WTC11 (cell line): ENCODE data around the gene PARVB. TPM values are rescaled to one million over a fixed set of nuclear protein-coding genes. Genes with fewer than 3 reads are reported as not detected.

Source experiments
- ATAC-seq: fragments of 200-7000 bp; cut with Tn5 transposase; 2 replicates; pipeline ENCODE4 v1.10.0; 2021; ENCODE audit warnings: mild to moderate bottlenecking, moderate library complexity
- CTCF ChIA-PET: fragments of 300-600 bp; sonication (Branson Sonifier 250); formaldehyde crosslinking; loops from one replicate; lab custom pipeline; 2021; ENCODE audit warnings: antibody characterized with exemption; lab: Charles Lee
- POLR2A ChIA-PET: fragments of 350-600 bp; sonication (Branson Sonifier 250); formaldehyde crosslinking; loops from one replicate; lab custom pipeline; 2021; ENCODE audit warnings: antibody characterized with exemption; lab: Charles Lee
- DNase-seq: peaks from one replicate; pipeline ENCODE4 v3.0.0; 2021; ENCODE audit warnings: low spot score
- H3K27ac Mint-ChIP-seq: 2 replicates; pipeline ENCODE4 v1.8.0; 2021; ENCODE audit warnings: mixed read lengths
- H3K27me3 Mint-ChIP-seq: 2 replicates; pipeline ENCODE4 v1.8.0; 2021; ENCODE audit warnings: low read depth, mild to moderate bottlenecking, moderate library complexity, mixed read lengths
- H3K36me3 Mint-ChIP-seq: 2 replicates; pipeline ENCODE4 v1.8.0; 2021; ENCODE audit warnings: mixed read lengths
- H3K4me1 Mint-ChIP-seq: 2 replicates; pipeline ENCODE4 v1.8.0; 2022; ENCODE audit warnings: mixed read lengths
- H3K4me3 Mint-ChIP-seq: 2 replicates; pipeline ENCODE4 v1.8.0; 2021; ENCODE audit warnings: mild to moderate bottlenecking, moderate library complexity, mixed read lengths
- H3K9me3 Mint-ChIP-seq: 2 replicates; pipeline ENCODE4 v1.8.0; 2021; ENCODE audit warnings: mixed read lengths
- ATF2 ChIP-seq: sonication (generic); formaldehyde crosslinking; IDR thresholded peaks from 2 replicates; pipeline ENCODE4 v1.8.1; 2022; ENCODE audit warnings: low read depth, missing genetic modification reagents, borderline replicate concordance
- ELF4 ChIP-seq: sonication (generic); formaldehyde crosslinking; IDR thresholded peaks from 2 replicates; pipeline ENCODE4 v1.8.1; 2022; ENCODE audit warnings: low read depth, mild to moderate bottlenecking, moderate library complexity, missing genetic modification reagents
- FOXK1 ChIP-seq: sonication (generic); formaldehyde crosslinking; IDR thresholded peaks from 2 replicates; pipeline ENCODE4 v1.8.0; 2022; ENCODE audit warnings: mild to moderate bottlenecking, moderate library complexity, missing genetic modification reagents
- FOXP4 ChIP-seq: sonication (generic); formaldehyde crosslinking; IDR thresholded peaks from 2 replicates; pipeline ENCODE4 v1.8.0; 2022; ENCODE audit warnings: mild to moderate bottlenecking, missing genetic modification reagents
- GRHL2 ChIP-seq: fragments of 250-450 bp; sonication (Bioruptor Pico); IDR thresholded peaks from 2 replicates; pipeline ENCODE4 v1.8.0; 2022; ENCODE audit warnings: mild to moderate bottlenecking, moderate library complexity; ENCODE audit not compliant: insufficient replicate concordance, severe bottlenecking
- HMGA2 ChIP-seq: fragments of 250-450 bp; sonication (Bioruptor Pico); IDR thresholded peaks from 2 replicates; pipeline ENCODE4 v1.4.0; 2021; ENCODE audit warnings: mild to moderate bottlenecking, moderate library complexity
- JUN ChIP-seq: sonication (generic); formaldehyde crosslinking; IDR thresholded peaks from 2 replicates; pipeline ENCODE4 v1.8.0; 2023; ENCODE audit warnings: mild to moderate bottlenecking, missing genetic modification reagents
- MAX ChIP-seq: sonication (generic); formaldehyde crosslinking; IDR thresholded peaks from 2 replicates; pipeline ENCODE4 v1.8.0; 2022; ENCODE audit warnings: mild to moderate bottlenecking, missing genetic modification reagents
- MLX ChIP-seq: sonication (generic); formaldehyde crosslinking; IDR thresholded peaks from 2 replicates; pipeline ENCODE4 v1.8.1; 2023; ENCODE audit warnings: mild to moderate bottlenecking, missing genetic modification reagents, moderate library complexity
- MYBL2 ChIP-seq: sonication (generic); formaldehyde crosslinking; IDR thresholded peaks from 2 replicates; pipeline ENCODE4 v1.8.1; 2023; ENCODE audit warnings: mild to moderate bottlenecking, moderate library complexity, missing genetic modification reagents
- NFATC4 ChIP-seq: fragments of 250-450 bp; sonication (Bioruptor Pico); IDR thresholded peaks from 2 replicates; pipeline ENCODE4 v1.9.0; 2021; ENCODE audit warnings: mild to moderate bottlenecking
- NR1H2 ChIP-seq: sonication (generic); formaldehyde crosslinking; IDR thresholded peaks from 2 replicates; pipeline ENCODE4 v1.9.0; 2021; ENCODE audit warnings: mild to moderate bottlenecking, moderate library complexity, missing genetic modification reagents
- NR3C1 ChIP-seq: sonication (generic); formaldehyde crosslinking; conservative IDR thresholded peaks from 2 replicates; pipeline ENCODE4 v1.8.1; 2023; ENCODE audit warnings: low read depth, mild to moderate bottlenecking, missing genetic modification reagents
- RELA ChIP-seq: sonication (generic); formaldehyde crosslinking; IDR thresholded peaks from 2 replicates; pipeline ENCODE4 v1.8.1; 2022; ENCODE audit warnings: missing genetic modification reagents, mild to moderate bottlenecking, borderline replicate concordance
- RORB ChIP-seq: fragments of 250-450 bp; sonication (Bioruptor Pico); IDR thresholded peaks from 2 replicates; pipeline ENCODE4 v1.9.0; 2021; ENCODE audit warnings: mild to moderate bottlenecking
- SMAD3 ChIP-seq: sonication (generic); formaldehyde crosslinking; IDR thresholded peaks from 2 replicates; pipeline ENCODE4 v1.8.0; 2022; ENCODE audit warnings: missing genetic modification reagents, mild to moderate bottlenecking, borderline replicate concordance
- SMAD4 ChIP-seq: sonication (generic); formaldehyde crosslinking; IDR thresholded peaks from 2 replicates; pipeline ENCODE4 v1.8.0; 2022; ENCODE audit warnings: mild to moderate bottlenecking, missing genetic modification reagents
- TCF7 ChIP-seq: sonication (generic); formaldehyde crosslinking; IDR thresholded peaks from 2 replicates; pipeline ENCODE4 v1.8.0; 2022; ENCODE audit warnings: mild to moderate bottlenecking, low read depth, missing genetic modification reagents, moderate library complexity
- ZBTB21 ChIP-seq: sonication (generic); formaldehyde crosslinking; IDR thresholded peaks from 2 replicates; pipeline ENCODE4 v1.8.1; 2023; ENCODE audit warnings: mild to moderate bottlenecking, missing genetic modification reagents, borderline replicate concordance
- ZBTB43 ChIP-seq: sonication (generic); formaldehyde crosslinking; IDR thresholded peaks from 2 replicates; pipeline ENCODE4 v1.8.1; 2023; ENCODE audit warnings: mild to moderate bottlenecking, missing genetic modification reagents
- ZNF121 ChIP-seq: sonication (generic); formaldehyde crosslinking; IDR thresholded peaks from 2 replicates; pipeline ENCODE4 v1.8.0; 2023; ENCODE audit warnings: missing genetic modification reagents
- ZNF219 ChIP-seq: sonication (generic); formaldehyde crosslinking; IDR thresholded peaks from 2 replicates; pipeline ENCODE4 v1.8.0; 2023; ENCODE audit warnings: missing genetic modification reagents, mild to moderate bottlenecking, borderline replicate concordance
- ZNF263 ChIP-seq: sonication (generic); formaldehyde crosslinking; IDR thresholded peaks from 2 replicates; pipeline ENCODE4 v1.8.1; 2022; ENCODE audit warnings: low read depth, mild to moderate bottlenecking, moderate library complexity, missing genetic modification reagents
- ZNF396 ChIP-seq: fragments of 250-450 bp; sonication (Bioruptor Pico); IDR thresholded peaks from 2 replicates; pipeline ENCODE4 v1.8.0; 2021; ENCODE audit warnings: mild to moderate bottlenecking, moderate library complexity, borderline replicate concordance
- ZNF423 ChIP-seq: fragments of 250-450 bp; sonication (Bioruptor Pico); IDR thresholded peaks from 2 replicates; pipeline ENCODE4 v2.1.2; 2022; ENCODE audit warnings: mild to moderate bottlenecking, moderate library complexity
- total RNA-seq: library from RNA; stranded (reverse); gene quantifications from 3 replicates; pipeline ENCODE4 v1.2.3, GENCODE V29; 2021
- TF ChIP-seq, protein P1 (sequence below): sonication (generic); formaldehyde crosslinking; IDR thresholded peaks from 2 replicates; pipeline ENCODE4 v1.8.0; 2023; ENCODE audit warnings: missing genetic modification reagents, mild to moderate bottlenecking, borderline replicate concordance

The PARVB gene
- total RNA-seq, 1 experiment from 2014 or later: 3.3 TPM

GRCh38 chr22:44213489-44214043 lies 189.5 kb downstream of the PARVB start:
- ATAC-seq (no peak), DNase-seq (no peak)
- H3K4me1 Mint-ChIP-seq: no peaks in the 10 kb centered on the region
- TF ChIP-seq TCF7: no peak
- no peak for TF ChIP-seq RELA (CRISPR knock-in tag)
- TF ChIP-seq GRHL2 (CRISPR knock-in tag): no peak
- TF ChIP-seq ZNF219 (CRISPR knock-in tag): no peak
- no peak for TF ChIP-seq SMAD4
- no peak for TF ChIP-seq ZBTB43
- TF ChIP-seq SMAD3: no peak
- no peak for TF ChIP-seq ZNF121 (CRISPR knock-in tag)
- no peak for TF ChIP-seq ZBTB21 (CRISPR knock-in tag)
- TF ChIP-seq ATF2 (CRISPR knock-in tag): no peak
- TF ChIP-seq RORB (CRISPR knock-in tag): no peak
- no peak for TF ChIP-seq ZNF263
- TF ChIP-seq NR3C1 (CRISPR knock-in tag): no peak
- no peak for TF ChIP-seq ZNF423 (CRISPR knock-in tag)
- TF ChIP-seq NFATC4: no peak
- TF ChIP-seq NR1H2: no peak
- H3K36me3 Mint-ChIP-seq: 0 out of 2 replicates have a peak, but pooled peaks cover 3% of the 10 kb centered on the region
- no peak overlapping the region for H3K4me3 Mint-ChIP-seq
- POLR2A ChIA-PET: no interaction called here
- H3K27me3 Mint-ChIP-seq: peaks cover 2% of the 10 kb centered on the region; the same call in 1 of the 2 replicates
- CTCF ChIA-PET: no interaction called here
- H3K9me3 Mint-ChIP-seq: peaks cover 16% of the 10 kb centered on the region
- H3K27ac Mint-ChIP-seq: no peak overlapping the region

DNA sequence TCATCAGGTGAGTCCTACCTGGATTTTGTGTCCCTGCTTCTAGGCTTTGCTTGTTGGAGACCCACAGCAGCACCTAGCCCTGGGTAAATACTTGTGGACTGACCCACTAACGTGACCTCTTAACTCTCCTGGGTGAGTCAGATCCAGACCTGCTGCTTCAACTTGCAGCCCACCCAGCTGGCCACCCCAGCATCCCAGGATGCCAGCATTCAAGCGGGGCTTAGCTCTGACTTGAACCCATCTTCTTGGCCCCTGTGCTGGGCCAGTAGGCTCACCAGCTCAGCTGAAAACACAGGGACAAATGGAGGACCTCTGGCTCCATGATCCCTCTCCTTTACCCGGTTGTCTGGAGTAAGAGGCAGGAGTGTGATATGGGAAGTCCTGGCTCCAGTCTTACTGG lies 190.1 kb downstream of the PARVB start:
- POLR2A ChIA-PET: no interaction called here
- TF ChIP-seq JUN (CRISPR knock-in tag): no peak
- TF ChIP-seq ZNF219 (CRISPR knock-in tag): no peak
- TF ChIP-seq, protein P1, sequence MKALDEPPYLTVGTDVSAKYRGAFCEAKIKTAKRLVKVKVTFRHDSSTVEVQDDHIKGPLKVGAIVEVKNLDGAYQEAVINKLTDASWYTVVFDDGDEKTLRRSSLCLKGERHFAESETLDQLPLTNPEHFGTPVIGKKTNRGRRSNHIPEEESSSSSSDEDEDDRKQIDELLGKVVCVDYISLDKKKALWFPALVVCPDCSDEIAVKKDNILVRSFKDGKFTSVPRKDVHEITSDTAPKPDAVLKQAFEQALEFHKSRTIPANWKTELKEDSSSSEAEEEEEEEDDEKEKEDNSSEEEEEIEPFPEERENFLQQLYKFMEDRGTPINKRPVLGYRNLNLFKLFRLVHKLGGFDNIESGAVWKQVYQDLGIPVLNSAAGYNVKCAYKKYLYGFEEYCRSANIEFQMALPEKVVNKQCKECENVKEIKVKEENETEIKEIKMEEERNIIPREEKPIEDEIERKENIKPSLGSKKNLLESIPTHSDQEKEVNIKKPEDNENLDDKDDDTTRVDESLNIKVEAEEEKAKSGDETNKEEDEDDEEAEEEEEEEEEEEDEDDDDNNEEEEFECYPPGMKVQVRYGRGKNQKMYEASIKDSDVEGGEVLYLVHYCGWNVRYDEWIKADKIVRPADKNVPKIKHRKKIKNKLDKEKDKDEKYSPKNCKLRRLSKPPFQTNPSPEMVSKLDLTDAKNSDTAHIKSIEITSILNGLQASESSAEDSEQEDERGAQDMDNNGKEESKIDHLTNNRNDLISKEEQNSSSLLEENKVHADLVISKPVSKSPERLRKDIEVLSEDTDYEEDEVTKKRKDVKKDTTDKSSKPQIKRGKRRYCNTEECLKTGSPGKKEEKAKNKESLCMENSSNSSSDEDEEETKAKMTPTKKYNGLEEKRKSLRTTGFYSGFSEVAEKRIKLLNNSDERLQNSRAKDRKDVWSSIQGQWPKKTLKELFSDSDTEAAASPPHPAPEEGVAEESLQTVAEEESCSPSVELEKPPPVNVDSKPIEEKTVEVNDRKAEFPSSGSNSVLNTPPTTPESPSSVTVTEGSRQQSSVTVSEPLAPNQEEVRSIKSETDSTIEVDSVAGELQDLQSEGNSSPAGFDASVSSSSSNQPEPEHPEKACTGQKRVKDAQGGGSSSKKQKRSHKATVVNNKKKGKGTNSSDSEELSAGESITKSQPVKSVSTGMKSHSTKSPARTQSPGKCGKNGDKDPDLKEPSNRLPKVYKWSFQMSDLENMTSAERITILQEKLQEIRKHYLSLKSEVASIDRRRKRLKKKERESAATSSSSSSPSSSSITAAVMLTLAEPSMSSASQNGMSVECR (CRISPR knock-in tag): no peak
- no peak for TF ChIP-seq FOXK1 (CRISPR knock-in tag)
- no peak for TF ChIP-seq MLX (CRISPR knock-in tag)
- TF ChIP-seq MAX (CRISPR knock-in tag): no peak
- no peak for TF ChIP-seq ZNF396 (CRISPR knock-in tag)
- no peak for TF ChIP-seq HMGA2 (CRISPR knock-in tag)
- TF ChIP-seq FOXP4 (CRISPR knock-in tag): no peak
- TF ChIP-seq ELF4: no peak
- TF ChIP-seq MYBL2: no peak
- TF ChIP-seq, all 79 proteins: peak for 0
- CTCF ChIA-PET: no interaction called here
- Mint-ChIP-seq H3K9me3 (peaks cover 11% of the 10 kb centered on the region), H3K4me3 (no peak overlapping the region), H3K27ac (no peak overlapping the region), H3K4me1 (no peaks in the 10 kb centered on the region), H3K27me3 (peaks cover 2% of the 10 kb centered on the region; the same call in 1 of the 2 replicates), H3K36me3 (0 out of 2 replicates have a peak, but pooled peaks cover 3% of the 10 kb centered on the region)
- DNase-seq (no peak), ATAC-seq (no peak)
